Right atrium auricular region (tissue), 2 donors: ENCODE data around the gene STUM. TPM values are rescaled to one million over a fixed set of nuclear protein-coding genes. Genes with fewer than 3 reads are reported as not detected.

ENCODE experiments used
- DNase-seq: peaks from one replicate; pipeline ENCODE4 v3.0.0-alpha.2; 2019; ENCODE audit warnings: low spot score
- H3K27ac ChIP-seq, 2 donors: fragments of 200-600 bp; sonication (generic); 1 replicate in 1 of 2; 2 replicates in 1 of 2; pipeline ENCODE4 v1.5.1; 2016 to 2019
- H3K27me3 ChIP-seq, 2 donors: fragments of 200-600 bp; sonication (generic); one replicate each; pipeline versions ENCODE4 v1.5.1 to v1.6.0; 2017 to 2019
- H3K36me3 ChIP-seq: fragments of 200-600 bp; sonication (generic); one replicate; pipeline ENCODE4 v1.5.1; 2016
- H3K4me1 ChIP-seq, 2 donors: fragments of 200-600 bp; sonication (generic); one replicate each; pipeline versions ENCODE4 v1.5.1 to v1.6.0; 2017 to 2019
- H3K4me3 ChIP-seq, 2 donors: fragments of 200-600 bp; sonication (generic); 1 replicate in 1 of 2; 2 replicates in 1 of 2; pipeline ENCODE4 v1.5.1; 2017 to 2019; ENCODE audit warnings: mild to moderate bottlenecking in 1 of 2, moderate library complexity in 1 of 2
- H3K9me3 ChIP-seq, 2 donors: fragments of 200-600 bp; sonication (generic); one replicate each; pipeline ENCODE4 v1.5.1; 2019
- CTCF ChIP-seq, 2 donors: fragments of 200-600 bp; sonication (generic); IDR thresholded peaks; one replicate each; pipeline ENCODE4 v1.5.1; 2019; ENCODE audit warnings: antibody characterized with exemption in 2 of 2
- total RNA-seq, 2 donors: library from RNA; depleted of rRNA; stranded (reverse); fragments of >200 nt; gene quantifications; one replicate each; pipeline ENCODE4 v1.1.0, GENCODE V29; 2016

The STUM gene
- total RNA-seq, 2 donors from 2014 or later: 0.43 to 0.70 TPM

GRCh38 chr1:226628612-226629155, 80.1 kb downstream of the STUM start:
- no peak for TF ChIP-seq CTCF (IDR thresholded peaks at IDR 0.05)
- no peak overlapping the region for H3K4me3 ChIP-seq
- H3K36me3 ChIP-seq: no peaks in the 10 kb centered on the region
- no peak overlapping the region for H3K27ac ChIP-seq
- peaks cover 0 to 9% of the 10 kb centered on the region in 2 donors for H3K4me1 ChIP-seq
- no peak for DNase-seq
- no peaks in the 10 kb centered on the region for H3K27me3 ChIP-seq
- H3K9me3 ChIP-seq: no peaks in the 10 kb centered on the region

GRCh38 chr1:226629210-226629895, 80.8 kb downstream of the STUM start:
- no peak overlapping the region for H3K4me3 ChIP-seq
- H3K27me3 ChIP-seq: no peaks in the 10 kb centered on the region
- no peaks in the 10 kb centered on the region for H3K9me3 ChIP-seq
- no peak for DNase-seq
- H3K27ac ChIP-seq: no peak overlapping the region
- H3K4me1 ChIP-seq: peaks cover 0 to 14% of the 10 kb centered on the region in 2 donors
- no peak for TF ChIP-seq CTCF (IDR thresholded peaks at IDR 0.05)
- no peaks in the 10 kb centered on the region for H3K36me3 ChIP-seq

- no peaks in the 10 kb centered on the region for H3K9me3 ChIP-seq
- H3K4me3 ChIP-seq: no peak overlapping the region
- no peaks in the 10 kb centered on the region for H3K27me3 ChIP-seq
- DNase-seq: no peak
- H3K36me3 ChIP-seq: no peaks in the 10 kb centered on the region
- no peak overlapping the region for H3K27ac ChIP-seq
- TF ChIP-seq CTCF (IDR thresholded peaks at IDR 0.05): no peak
- peaks cover 0 to 19% of the 10 kb centered on the region in 2 donors for H3K4me1 ChIP-seq
Measured at GRCh38 chr1:226629896-226630550, 81.5 kb downstream of the STUM start.

DNA sequence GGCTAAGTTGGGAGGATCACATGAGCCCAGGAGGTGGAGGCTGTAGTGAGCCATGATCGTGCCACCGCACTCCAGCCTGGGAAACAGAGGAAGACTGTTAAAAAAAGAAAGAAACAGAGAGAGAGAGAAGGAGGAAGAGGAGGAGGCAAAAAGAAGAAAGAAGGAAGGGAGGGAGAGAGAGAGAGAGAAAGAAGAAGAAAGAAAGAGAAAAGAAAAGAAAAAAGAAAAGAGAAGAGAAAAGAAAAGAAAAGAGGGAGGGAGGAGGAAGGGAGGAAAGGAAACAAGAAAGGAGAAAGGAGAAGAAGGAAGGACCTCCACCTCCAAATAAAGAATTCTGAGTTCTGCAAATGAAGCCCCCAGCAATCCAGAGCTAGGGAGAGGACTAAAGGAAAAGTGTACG, 82.0 kb downstream of the STUM start:
- H3K4me3 ChIP-seq: no peak overlapping the region
- H3K4me1 ChIP-seq: peaks cover 0 to 21% of the 10 kb centered on the region in 2 donors
- no peaks in the 10 kb centered on the region for H3K9me3 ChIP-seq
- H3K27ac ChIP-seq: no peak overlapping the region
- no peak for DNase-seq
- no peaks in the 10 kb centered on the region for H3K36me3 ChIP-seq
- TF ChIP-seq CTCF (IDR thresholded peaks at IDR 0.05): no peak
- H3K27me3 ChIP-seq: no peaks in the 10 kb centered on the region

DNA sequence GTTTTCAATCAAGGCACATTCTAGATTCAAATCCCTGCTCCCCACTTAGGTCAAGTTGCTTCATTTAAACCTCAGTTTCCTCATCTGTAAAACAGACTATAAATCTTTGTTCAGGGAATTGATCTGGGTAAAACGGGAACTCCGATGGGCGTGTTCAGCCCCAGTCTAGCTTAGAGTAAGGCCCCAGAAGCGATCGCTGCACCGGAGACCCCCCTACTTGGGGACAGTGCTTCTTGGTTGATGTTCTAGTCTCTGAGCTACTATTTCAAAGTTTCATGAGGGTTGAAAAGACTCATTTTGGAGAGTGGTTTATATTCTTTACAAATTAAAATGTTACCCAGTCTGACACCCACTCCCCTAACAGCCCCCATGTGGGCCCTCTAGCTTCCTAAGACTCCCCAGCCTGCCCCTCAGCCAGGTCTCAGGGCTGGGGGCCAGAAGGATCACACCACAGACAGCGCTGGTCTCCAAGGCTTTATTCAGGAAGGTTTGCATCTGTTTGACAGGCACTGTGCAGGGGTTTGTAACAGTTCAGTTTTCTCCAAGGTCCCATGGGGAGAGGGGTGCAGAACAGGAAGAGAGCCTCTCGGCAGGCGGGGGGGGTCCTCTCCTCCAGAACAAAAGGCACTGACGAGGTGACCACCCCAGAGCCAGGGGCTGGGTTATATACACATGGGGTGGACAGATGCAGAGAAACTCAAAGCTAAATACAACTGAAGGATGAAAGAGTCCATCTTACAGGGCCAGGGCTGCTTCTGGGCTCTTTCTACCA, 82.9 kb downstream of the STUM start:
- Histone ChIP-seq H3K4me1 (peaks cover 0 to 23% of the 10 kb centered on the region in 2 donors), H3K27ac (no peak overlapping the region), H3K36me3 (no peaks in the 10 kb centered on the region), H3K4me3 (no peak overlapping the region), H3K27me3 (no peaks in the 10 kb centered on the region), H3K9me3 (no peaks in the 10 kb centered on the region)
- no peak for TF ChIP-seq CTCF (IDR thresholded peaks at IDR 0.05)
- no peak for DNase-seq
